Ovary (tissue), 9 donors: Measurements from ENCODE around the gene COL17A1. TPM values are rescaled to one million over a fixed set of nuclear protein-coding genes. Genes with fewer than 3 reads are reported as not detected.

Source experiments
- DNase-seq, 5 donors: peaks; one replicate each; pipeline ENCODE4 v3.0.0-alpha.2; 2019 to 2020
- H3K27ac ChIP-seq, 2 donors: fragments of 200-600 bp; one replicate each; pipeline versions ENCODE4 v1.5.1 to v1.8.0; 2019 to 2022
- H3K27me3 ChIP-seq: fragments of 200-600 bp; one replicate; pipeline ENCODE4 v1.8.0; 2022
- H3K36me3 ChIP-seq: fragments of 200-600 bp; sonication (generic); one replicate; pipeline ENCODE4 v1.5.1; 2019
- H3K4me1 ChIP-seq: one replicate; pipeline ENCODE4 v1.8.1; 2013; ENCODE audit warnings: mild to moderate bottlenecking, moderate library complexity; ENCODE audit not compliant: insufficient read depth
- H3K4me3 ChIP-seq: fragments of 200-600 bp; sonication (generic); one replicate; pipeline ENCODE4 v1.5.1; 2017
- H3K9me3 ChIP-seq, 2 donors: fragments of 200-600 bp in 1 of 2; sonication (generic) in 1 of 2; one replicate each; pipeline versions ENCODE4 v1.5.1 to v1.8.1; 2013 to 2019; ENCODE audit warnings: mild to moderate bottlenecking in 1 of 2, moderate library complexity in 1 of 2
- EP300 ChIP-seq: sonication (generic); formaldehyde crosslinking; IDR thresholded peaks from one replicate; pipeline ENCODE4 v1.6.1; 2017; ENCODE audit warnings: antibody characterized with exemption
- POLR2A ChIP-seq: fragments of 450-650 bp; IDR thresholded peaks from one replicate; pipeline ENCODE4 v1.6.1; 2017; ENCODE audit warnings: antibody characterized with exemption, mild to moderate bottlenecking, moderate library complexity
- WGBS, 3 donors: extraction: QIAGEN DNeasy Blood & Tissue Kit in 1 of 3; methylation state at CpG; one replicate each; pipeline versions ENCODE4 v1.1.5 to v1.1.7; 2013 to 2017; 5-methylcytosine and 5-hydroxymethylcytosine counted together
- intact Hi-C, 4 donors: fragments of 100-400 bp; cut with DNase I; formaldehyde crosslinking; loops; one replicate each; pipeline versions ENCODE4 v1.11.0 to v1.15.1; 2022 to 2023
- polyA plus RNA-seq, 2 donors: library from polyadenylated mRNA; stranded (reverse); fragments of 200-250 nt in 1 of 2; fragments of 350-450 nt in 1 of 2; fragmentation: Illumina TruSeq in 1 of 2; extraction: RNeasy Lipid Tissue Mini Kit (QIAGEN cat#74804) in 1 of 2; gene quantifications; one replicate each; pipeline ENCODE4 v1.2.3, GENCODE V29; 2013 to 2014
- total RNA-seq, 7 donors: library from RNA; depleted of rRNA in 2 of 7; stranded (reverse); fragments of >200 nt in 2 of 7; fragmentation: NEBNext Ultra II Directional in 3 of 7; extraction: Animal tissue kit (Norgen Biotek cat#: 25700) in 3 of 7; gene quantifications; one replicate each; pipeline versions ENCODE4 v1.1.0 to v1.2.4, GENCODE V29; 2016 to 2023
- TF ChIP-seq, protein P1 (sequence below), 3 donors: fragments of 450-650 bp in 2 of 3; fragments of 200-600 bp in 1 of 3; IDR thresholded peaks; one replicate each; pipeline versions ENCODE4 v1.5.1 to v1.8.0; 2016 to 2022; ENCODE audit warnings: antibody characterized with exemption in 3 of 3, mild to moderate bottlenecking in 1 of 3
- donor health status: DM: no; HTN: no; CAD: no; lungs with moderate emphysema.
- donor health status: DM: no; HTN: no; CAD: no.
- donor health status: Bipolar disorder and iron deficiency.
- donor health status: DM: yes; HTN: yes; CAD: no.
- donor health status: DM: no; HTN: no; CAD: no.
- donor health status: DM: yes; HTN: yes; CAD: no.

The COL17A1 gene
- total and polyA plus RNA-seq, 9 donors: 0.17 to 0.90 (median 0.46) TPM; not detected in 2

DNA sequence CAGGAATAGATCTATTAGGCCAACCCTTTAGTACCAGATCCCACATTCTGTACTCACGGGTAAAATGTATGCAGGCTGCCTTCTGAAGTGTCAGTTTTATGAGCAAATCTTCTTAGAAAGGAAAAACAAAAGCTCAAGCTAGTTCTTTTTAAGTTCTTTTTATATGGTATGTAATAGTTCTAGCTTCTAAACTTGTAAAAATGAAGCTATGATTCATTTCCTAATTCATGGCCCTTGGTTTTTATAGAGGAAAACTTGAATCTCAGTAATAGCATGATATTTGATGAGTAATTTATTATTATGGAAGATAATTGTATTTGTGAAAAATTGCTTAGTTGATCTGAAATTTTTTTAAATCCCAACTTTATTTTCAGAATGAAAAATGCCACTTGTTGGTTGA, 64.4 kb downstream of the COL17A1 start:
- Histone ChIP-seq H3K36me3 (no peaks in the 10 kb centered on the region), H3K27ac (no peak overlapping the region), H3K27me3 (no peaks in the 10 kb centered on the region), H3K9me3 (no peaks in the 10 kb centered on the region), H3K4me1 (peaks cover 2% of the 10 kb centered on the region), H3K4me3 (no peak overlapping the region)
- intact Hi-C loops: no loop called here
- TF ChIP-seq POLR2A (no peak), EP300 (no peak)
- TF ChIP-seq, protein P1, sequence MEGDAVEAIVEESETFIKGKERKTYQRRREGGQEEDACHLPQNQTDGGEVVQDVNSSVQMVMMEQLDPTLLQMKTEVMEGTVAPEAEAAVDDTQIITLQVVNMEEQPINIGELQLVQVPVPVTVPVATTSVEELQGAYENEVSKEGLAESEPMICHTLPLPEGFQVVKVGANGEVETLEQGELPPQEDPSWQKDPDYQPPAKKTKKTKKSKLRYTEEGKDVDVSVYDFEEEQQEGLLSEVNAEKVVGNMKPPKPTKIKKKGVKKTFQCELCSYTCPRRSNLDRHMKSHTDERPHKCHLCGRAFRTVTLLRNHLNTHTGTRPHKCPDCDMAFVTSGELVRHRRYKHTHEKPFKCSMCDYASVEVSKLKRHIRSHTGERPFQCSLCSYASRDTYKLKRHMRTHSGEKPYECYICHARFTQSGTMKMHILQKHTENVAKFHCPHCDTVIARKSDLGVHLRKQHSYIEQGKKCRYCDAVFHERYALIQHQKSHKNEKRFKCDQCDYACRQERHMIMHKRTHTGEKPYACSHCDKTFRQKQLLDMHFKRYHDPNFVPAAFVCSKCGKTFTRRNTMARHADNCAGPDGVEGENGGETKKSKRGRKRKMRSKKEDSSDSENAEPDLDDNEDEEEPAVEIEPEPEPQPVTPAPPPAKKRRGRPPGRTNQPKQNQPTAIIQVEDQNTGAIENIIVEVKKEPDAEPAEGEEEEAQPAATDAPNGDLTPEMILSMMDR (IDR thresholded peaks at IDR 0.05): no peak
- no peak for DNase-seq
- WGBS, 3 donors: 91 to 96% (median 95%) methylated on average over 1 of the region's 1 CpG

DNA sequence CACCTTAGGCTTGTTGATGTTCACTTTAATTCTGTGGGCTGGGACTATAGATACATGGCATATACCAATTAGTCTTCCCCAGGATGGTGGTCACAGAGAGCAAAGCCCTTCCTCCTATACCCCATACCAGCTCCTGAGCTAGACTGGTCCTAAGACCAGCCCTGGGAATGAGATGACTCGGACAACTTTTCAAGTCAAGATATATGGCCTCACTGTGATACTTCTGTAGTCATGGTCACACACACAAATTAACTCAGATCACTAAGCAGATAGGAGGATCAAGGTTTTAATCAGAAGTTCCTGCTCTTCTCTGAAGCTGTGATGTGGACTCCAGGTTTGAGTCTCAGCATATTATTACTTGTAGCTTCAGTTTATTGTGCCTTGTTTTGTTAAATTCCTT, 65.7 kb downstream of the COL17A1 start:
- Histone ChIP-seq H3K36me3 (no peaks in the 10 kb centered on the region), H3K4me1 (no peaks in the 10 kb centered on the region), H3K4me3 (no peak overlapping the region), H3K27me3 (no peaks in the 10 kb centered on the region), H3K9me3 (no peaks in the 10 kb centered on the region), H3K27ac (no peak overlapping the region)
- DNase-seq: no peak
- intact Hi-C loops: no loop called here
- TF ChIP-seq EP300: no peak
- no peak for TF ChIP-seq POLR2A
- TF ChIP-seq, protein P1 (IDR thresholded peaks at IDR 0.05): no peak
- 94 to 100% (median 95%) methylated on average over 1 of the region's 1 CpG for WGBS, 3 donors

DNA sequence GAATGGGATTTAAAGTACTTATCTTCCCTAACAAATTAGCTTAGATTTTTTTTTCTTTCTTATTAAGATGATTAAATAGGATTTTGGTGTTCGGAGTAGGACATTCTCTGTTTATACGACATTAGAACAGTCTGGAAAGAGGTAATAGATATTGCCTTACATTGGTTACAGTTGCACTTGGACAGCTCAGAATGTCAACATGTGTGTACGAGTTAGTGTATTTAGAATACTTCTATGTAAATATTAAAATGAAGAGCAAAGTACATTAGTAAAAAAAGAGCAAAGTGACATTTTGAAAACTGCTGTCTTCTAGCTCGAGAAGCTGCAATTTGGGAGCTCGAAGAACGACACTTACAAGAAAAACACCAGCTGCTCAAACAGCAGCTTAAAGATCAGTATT, 67.2 kb downstream of the COL17A1 start:
- H3K9me3 ChIP-seq: no peaks in the 10 kb centered on the region
- intact Hi-C loops: no loop called here
- 87 to 92% (median 87%) methylated on average over 6 of the region's 6 CpGs for WGBS, 3 donors
- no peak for TF ChIP-seq EP300
- no peak for TF ChIP-seq POLR2A
- TF ChIP-seq, protein P1 (IDR thresholded peaks at IDR 0.05): no peak
- H3K36me3 ChIP-seq: no peaks in the 10 kb centered on the region
- no peaks in the 10 kb centered on the region for H3K4me1 ChIP-seq
- H3K27me3 ChIP-seq: no peaks in the 10 kb centered on the region
- H3K4me3 ChIP-seq: no peak overlapping the region
- no peak for DNase-seq
- H3K27ac ChIP-seq: no peak overlapping the region

DNA sequence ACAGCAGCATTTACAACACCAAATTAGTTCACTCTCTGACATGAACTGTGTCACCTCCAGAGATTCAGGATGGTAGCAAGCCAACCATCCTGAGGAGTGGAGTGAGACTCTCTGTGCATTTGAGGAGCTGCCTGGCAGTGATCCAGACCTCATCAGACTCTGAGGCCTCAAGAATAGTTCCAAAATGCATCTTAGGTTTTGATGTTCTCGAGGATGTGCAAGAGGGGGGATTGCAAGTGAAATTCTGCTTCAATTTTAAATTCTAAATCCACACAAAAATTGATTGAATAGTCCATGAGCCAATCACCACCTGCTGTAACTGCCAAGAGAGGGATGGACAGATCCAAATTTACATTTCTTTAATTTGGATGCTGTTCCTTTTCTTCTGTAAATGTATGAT, 69.0 kb downstream of the COL17A1 start:
- DNase-seq: no peak
- WGBS, 3 donors: 74 to 95% (median 78%) methylated on average over 1 of the region's 1 CpG
- no peaks in the 10 kb centered on the region for H3K4me1 ChIP-seq
- H3K27me3 ChIP-seq: no peaks in the 10 kb centered on the region
- intact Hi-C loops: no loop called here
- H3K4me3 ChIP-seq: no peak overlapping the region
- TF ChIP-seq, protein P1 (IDR thresholded peaks at IDR 0.05): no peak
- TF ChIP-seq POLR2A (no peak), EP300 (no peak)
- H3K36me3 ChIP-seq: no peaks in the 10 kb centered on the region
- no peaks in the 10 kb centered on the region for H3K9me3 ChIP-seq
- H3K27ac ChIP-seq: no peak overlapping the region

DNA sequence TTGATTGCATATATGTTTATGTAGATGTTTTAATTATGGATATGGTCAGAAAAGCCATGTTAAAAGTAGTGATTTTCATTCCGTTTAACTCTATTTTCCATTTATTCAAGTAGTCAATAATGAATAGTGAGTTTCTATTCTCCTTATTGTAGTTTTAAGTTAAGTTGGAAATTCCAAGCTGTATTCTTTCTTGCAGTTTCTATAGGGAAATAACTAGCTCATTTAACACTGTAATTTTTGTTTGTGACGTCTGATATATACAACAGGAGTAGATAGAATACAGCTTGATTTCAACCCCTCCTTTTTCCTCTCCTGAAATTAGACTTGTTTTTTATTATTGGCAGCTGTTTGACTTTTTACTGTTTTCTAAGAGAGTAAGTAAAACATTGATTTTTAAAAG, 71.5 kb downstream of the COL17A1 start:
- TF ChIP-seq, protein P1 (IDR thresholded peaks at IDR 0.05): no peak
- TF ChIP-seq POLR2A (no peak), EP300 (no peak)
- WGBS, 3 donors: 83 to 93% (median 92%) methylated on average over 2 of the region's 2 CpGs
- intact Hi-C loops: no loop called here

More for the DNA sequence above, 71.5 kb downstream of the COL17A1 start:
- no peaks in the 10 kb centered on the region for H3K4me1 ChIP-seq
- H3K9me3 ChIP-seq: no peaks in the 10 kb centered on the region
- no peak for DNase-seq
- H3K27ac ChIP-seq: no peak overlapping the region
- H3K36me3 ChIP-seq: no peaks in the 10 kb centered on the region
- no peak overlapping the region for H3K4me3 ChIP-seq
- no peaks in the 10 kb centered on the region for H3K27me3 ChIP-seq
